Measurements from ENCODE around the gene APCDD1. TPM values are rescaled to one million over a fixed set of nuclear protein-coding genes. Genes with fewer than 3 reads are reported as not detected.

Gene APCDD1
- total and polyA plus RNA-seq, 2 experiments from 2014 or later = 0.31 to 1.0 TPM

DNA sequence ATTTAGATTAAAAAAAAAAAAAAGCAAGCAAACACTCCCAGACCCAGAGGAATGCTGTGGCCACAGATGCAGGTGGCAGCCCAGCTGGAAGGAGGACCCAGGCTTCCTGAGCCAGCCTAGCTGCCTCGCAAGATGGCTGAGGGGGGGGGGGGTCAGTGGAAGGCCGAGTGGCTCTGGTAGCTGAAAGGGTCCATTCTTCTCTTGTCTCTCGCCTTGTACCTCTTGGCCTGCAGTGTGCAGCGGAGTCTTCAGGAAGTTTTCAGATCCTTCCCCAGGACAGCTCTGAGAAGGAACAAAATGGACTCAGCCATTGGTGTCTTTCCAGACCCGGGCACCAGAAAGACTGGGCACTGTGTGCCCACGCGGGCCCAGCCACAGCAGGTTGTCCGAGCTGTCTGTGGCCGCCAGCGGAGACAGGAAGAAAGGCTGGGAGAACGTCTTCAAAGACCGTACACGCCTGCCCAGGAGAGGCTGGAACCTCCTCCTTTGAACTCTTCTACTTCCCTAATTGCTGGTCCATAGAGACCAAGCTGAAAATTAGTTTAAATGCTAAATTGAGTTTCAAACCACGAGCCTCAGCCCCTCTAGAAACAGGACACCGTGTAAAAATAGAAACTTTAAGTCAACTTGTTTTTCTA is 21.3 kb downstream of the APCDD1 start:
- no peaks in the 10 kb centered on the region for H3K9me2 ChIP-seq (ENCODE audit: insufficient read depth)
- H3K27me3 ChIP-seq (ENCODE audit: insufficient read depth) = peaks cover 66% of the 10 kb centered on the region
- H3K27ac Mint-ChIP-seq = no peak overlapping the region
- H3K4me2 ChIP-seq = peak overlapping the region; percentile 27; the same call in 1 of the 2 replicates
- ATAC-seq (no peak), DNase-seq (ENCODE audit: low spot score) (no peak)
- peaks cover 3% of the 10 kb centered on the region; the same call in 1 of the 2 replicates for H3F3A ChIP-seq (replicated peaks; ENCODE audit: low read depth)
- H3K27me3 Mint-ChIP-seq (ENCODE audit: insufficient read depth, low read depth, poor library complexity) = peaks cover 42% of the 10 kb centered on the region
- no peak overlapping the region for H3K4me3 ChIP-seq
- H3K27ac ChIP-seq (ENCODE audit: low read depth) = no peak overlapping the region
- no peaks in the 10 kb centered on the region for H3K79me2 ChIP-seq (replicated peaks; ENCODE audit: insufficient read depth)
- peaks cover 44% of the 10 kb centered on the region for H3K4me1 Mint-ChIP-seq
- peaks cover 33% of the 10 kb centered on the region for H3K4me1 ChIP-seq (ENCODE audit: insufficient read depth)
- H3K9me3 Mint-ChIP-seq = peaks cover 3% of the 10 kb centered on the region; the same call in 1 of the 3 replicates
- no peaks in the 10 kb centered on the region for H3K36me3 ChIP-seq (ENCODE audit: insufficient read depth)
- peaks cover 15% of the 10 kb centered on the region for H3K36me3 Mint-ChIP-seq (ENCODE audit: low read depth)
- no peak overlapping the region for H2AFZ ChIP-seq
- H4K20me1 ChIP-seq (replicated peaks; ENCODE audit: insufficient read depth) = peaks cover 3% of the 10 kb centered on the region; the same call in 1 of the 2 replicates
- no peak overlapping the region for H3K4me3 Mint-ChIP-seq
- TF ChIP-seq ZNF114 (CRISPR knock-in tag; IDR thresholded peaks at IDR 0.05) (no peak), CREB1 (CRISPR knock-in tag; IDR thresholded peaks at IDR 0.05; ENCODE audit: low read depth) (no peak), POLR2AphosphoS5 (IDR thresholded peaks at IDR 0.05; ENCODE audit: low read depth) (no peak)

DNA sequence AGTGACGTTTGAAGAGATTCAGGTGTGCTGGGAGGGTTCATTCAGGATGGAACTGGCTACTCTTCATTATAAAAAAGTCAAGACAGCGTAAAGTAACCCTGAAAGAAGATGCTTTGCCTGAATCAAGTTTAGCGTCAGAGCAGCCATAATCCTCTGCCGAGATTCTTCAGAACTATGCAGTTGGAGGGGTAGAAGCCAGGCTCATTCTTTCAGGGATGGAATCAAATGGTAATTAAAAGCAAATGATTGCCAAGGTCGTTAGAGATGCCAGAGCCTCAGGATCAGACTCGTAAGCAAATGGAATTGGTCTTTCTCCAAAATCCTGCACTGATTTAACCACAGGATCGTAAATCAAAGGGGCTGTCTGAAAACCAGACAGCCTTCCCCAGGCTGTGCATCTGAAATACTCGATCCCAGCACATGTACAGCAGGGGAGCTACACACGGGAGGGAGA is 21.9 kb downstream of the APCDD1 start:
- Histone ChIP-seq H3K27ac (ENCODE audit: low read depth) (no peak overlapping the region), H3K9me2 (ENCODE audit: insufficient read depth) (no peaks in the 10 kb centered on the region), H3K4me3 (peak overlapping the region; percentile 4; the same call in 1 of the 2 replicates), H3K4me2 (peak overlapping the region; percentile 27), H3K4me1 (ENCODE audit: insufficient read depth) (peaks cover 37% of the 10 kb centered on the region), H3K27me3 (ENCODE audit: insufficient read depth) (peaks cover 72% of the 10 kb centered on the region), H3F3A (replicated peaks; ENCODE audit: low read depth) (peaks cover 3% of the 10 kb centered on the region; the same call in 1 of the 2 replicates), H4K20me1 (replicated peaks; ENCODE audit: insufficient read depth) (peaks cover 3% of the 10 kb centered on the region; the same call in 1 of the 2 replicates), H2AFZ (no peak overlapping the region), H3K36me3 (ENCODE audit: insufficient read depth) (no peaks in the 10 kb centered on the region), H3K79me2 (replicated peaks; ENCODE audit: insufficient read depth) (no peaks in the 10 kb centered on the region)
- ATAC-seq = no peak
- no peak overlapping the region for H3K27ac Mint-ChIP-seq
- H3K36me3 Mint-ChIP-seq (ENCODE audit: low read depth) = peaks cover 15% of the 10 kb centered on the region
- peaks cover 46% of the 10 kb centered on the region for H3K4me1 Mint-ChIP-seq
- peaks cover 42% of the 10 kb centered on the region for H3K27me3 Mint-ChIP-seq (ENCODE audit: insufficient read depth, low read depth, poor library complexity)
- peaks cover 3% of the 10 kb centered on the region; the same call in 1 of the 3 replicates for H3K9me3 Mint-ChIP-seq
- DNase-seq (ENCODE audit: low spot score) = no peak
- no peak overlapping the region for H3K4me3 Mint-ChIP-seq
- TF ChIP-seq POLR2AphosphoS5 (IDR thresholded peaks at IDR 0.05; ENCODE audit: low read depth) (no peak), EZH2 (IDR thresholded peaks at IDR 0.05; ENCODE audit: low read depth, unreplicated experiment) (no peak), NANOG (IDR thresholded peaks at IDR 0.05; ENCODE audit: borderline replicate concordance) (no peak), CREB1 (CRISPR knock-in tag; IDR thresholded peaks at IDR 0.05; ENCODE audit: low read depth) (no peak), ZNF114 (CRISPR knock-in tag; IDR thresholded peaks at IDR 0.05) (no peak), STAT1 (IDR thresholded peaks at IDR 0.05; ENCODE audit: unreplicated experiment) (no peak), JUNB (IDR thresholded peaks at IDR 0.05; ENCODE audit: unreplicated experiment) (no peak), ZNF331 (CRISPR knock-in tag; IDR thresholded peaks at IDR 0.05; ENCODE audit: low read depth) (no peak), EZH2phosphoT487 (IDR thresholded peaks at IDR 0.05; ENCODE audit: unreplicated experiment) (no peak)
- TF ChIP-seq, protein P1, sequence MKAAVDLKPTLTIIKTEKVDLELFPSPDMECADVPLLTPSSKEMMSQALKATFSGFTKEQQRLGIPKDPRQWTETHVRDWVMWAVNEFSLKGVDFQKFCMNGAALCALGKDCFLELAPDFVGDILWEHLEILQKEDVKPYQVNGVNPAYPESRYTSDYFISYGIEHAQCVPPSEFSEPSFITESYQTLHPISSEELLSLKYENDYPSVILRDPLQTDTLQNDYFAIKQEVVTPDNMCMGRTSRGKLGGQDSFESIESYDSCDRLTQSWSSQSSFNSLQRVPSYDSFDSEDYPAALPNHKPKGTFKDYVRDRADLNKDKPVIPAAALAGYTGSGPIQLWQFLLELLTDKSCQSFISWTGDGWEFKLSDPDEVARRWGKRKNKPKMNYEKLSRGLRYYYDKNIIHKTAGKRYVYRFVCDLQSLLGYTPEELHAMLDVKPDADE (IDR thresholded peaks at IDR 0.05) = no peak
- TF ChIP-seq, protein P2, sequence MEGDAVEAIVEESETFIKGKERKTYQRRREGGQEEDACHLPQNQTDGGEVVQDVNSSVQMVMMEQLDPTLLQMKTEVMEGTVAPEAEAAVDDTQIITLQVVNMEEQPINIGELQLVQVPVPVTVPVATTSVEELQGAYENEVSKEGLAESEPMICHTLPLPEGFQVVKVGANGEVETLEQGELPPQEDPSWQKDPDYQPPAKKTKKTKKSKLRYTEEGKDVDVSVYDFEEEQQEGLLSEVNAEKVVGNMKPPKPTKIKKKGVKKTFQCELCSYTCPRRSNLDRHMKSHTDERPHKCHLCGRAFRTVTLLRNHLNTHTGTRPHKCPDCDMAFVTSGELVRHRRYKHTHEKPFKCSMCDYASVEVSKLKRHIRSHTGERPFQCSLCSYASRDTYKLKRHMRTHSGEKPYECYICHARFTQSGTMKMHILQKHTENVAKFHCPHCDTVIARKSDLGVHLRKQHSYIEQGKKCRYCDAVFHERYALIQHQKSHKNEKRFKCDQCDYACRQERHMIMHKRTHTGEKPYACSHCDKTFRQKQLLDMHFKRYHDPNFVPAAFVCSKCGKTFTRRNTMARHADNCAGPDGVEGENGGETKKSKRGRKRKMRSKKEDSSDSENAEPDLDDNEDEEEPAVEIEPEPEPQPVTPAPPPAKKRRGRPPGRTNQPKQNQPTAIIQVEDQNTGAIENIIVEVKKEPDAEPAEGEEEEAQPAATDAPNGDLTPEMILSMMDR (conservative IDR thresholded peaks at IDR 0.05; ENCODE audit: low read depth in 2 of 2) = no peak
- TF ChIP-seq, protein P3, sequence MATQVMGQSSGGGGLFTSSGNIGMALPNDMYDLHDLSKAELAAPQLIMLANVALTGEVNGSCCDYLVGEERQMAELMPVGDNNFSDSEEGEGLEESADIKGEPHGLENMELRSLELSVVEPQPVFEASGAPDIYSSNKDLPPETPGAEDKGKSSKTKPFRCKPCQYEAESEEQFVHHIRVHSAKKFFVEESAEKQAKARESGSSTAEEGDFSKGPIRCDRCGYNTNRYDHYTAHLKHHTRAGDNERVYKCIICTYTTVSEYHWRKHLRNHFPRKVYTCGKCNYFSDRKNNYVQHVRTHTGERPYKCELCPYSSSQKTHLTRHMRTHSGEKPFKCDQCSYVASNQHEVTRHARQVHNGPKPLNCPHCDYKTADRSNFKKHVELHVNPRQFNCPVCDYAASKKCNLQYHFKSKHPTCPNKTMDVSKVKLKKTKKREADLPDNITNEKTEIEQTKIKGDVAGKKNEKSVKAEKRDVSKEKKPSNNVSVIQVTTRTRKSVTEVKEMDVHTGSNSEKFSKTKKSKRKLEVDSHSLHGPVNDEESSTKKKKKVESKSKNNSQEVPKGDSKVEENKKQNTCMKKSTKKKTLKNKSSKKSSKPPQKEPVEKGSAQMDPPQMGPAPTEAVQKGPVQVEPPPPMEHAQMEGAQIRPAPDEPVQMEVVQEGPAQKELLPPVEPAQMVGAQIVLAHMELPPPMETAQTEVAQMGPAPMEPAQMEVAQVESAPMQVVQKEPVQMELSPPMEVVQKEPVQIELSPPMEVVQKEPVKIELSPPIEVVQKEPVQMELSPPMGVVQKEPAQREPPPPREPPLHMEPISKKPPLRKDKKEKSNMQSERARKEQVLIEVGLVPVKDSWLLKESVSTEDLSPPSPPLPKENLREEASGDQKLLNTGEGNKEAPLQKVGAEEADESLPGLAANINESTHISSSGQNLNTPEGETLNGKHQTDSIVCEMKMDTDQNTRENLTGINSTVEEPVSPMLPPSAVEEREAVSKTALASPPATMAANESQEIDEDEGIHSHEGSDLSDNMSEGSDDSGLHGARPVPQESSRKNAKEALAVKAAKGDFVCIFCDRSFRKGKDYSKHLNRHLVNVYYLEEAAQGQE (IDR thresholded peaks at IDR 0.05; ENCODE audit: unreplicated experiment) = no peak

All from GM23338 (cell line).